ENCODE data around the gene ZNF14. TPM values are rescaled to one million over a fixed set of nuclear protein-coding genes. Genes with fewer than 3 reads are reported as not detected.

The ZNF14 gene
- total RNA-seq, 2 donors from 2014 or later = 5.3 to 6.7 TPM

DNA sequence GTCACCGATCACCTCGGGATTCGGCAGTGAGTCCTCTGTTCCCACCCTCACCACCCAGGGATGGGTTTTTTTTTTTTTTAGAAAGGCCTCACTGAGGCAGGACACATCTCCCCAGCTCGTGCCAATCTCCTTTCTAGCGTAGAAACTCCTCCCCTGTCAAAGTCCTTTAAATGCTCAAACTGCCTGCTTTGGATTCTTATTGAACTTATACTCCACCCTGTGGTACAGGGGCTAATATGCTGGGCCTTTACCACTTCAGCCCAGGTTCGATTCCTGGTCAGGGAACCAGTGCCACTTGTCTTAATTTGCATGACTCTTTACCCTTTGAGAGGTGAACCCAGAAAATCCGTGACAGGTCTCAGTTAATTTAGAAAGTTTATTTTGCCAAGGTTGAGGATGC is 8.3 kb upstream of the ZNF14 start:
- WGBS, 2 donors = 75 to 76% methylated on average over 7 of the region's 7 CpGs
- intact Hi-C loops (cut with DNase I) = no loop called here
- Histone ChIP-seq H3K4me1 (no peaks in the 10 kb centered on the region), H3K27ac (no peak overlapping the region), H3K36me3 (replicated peaks in 1 of 2; ENCODE audit: insufficient read depth in 1 of 2, low read depth in 2 of 2) (no peaks in the 10 kb centered on the region), H3K27me3 (no peaks in the 10 kb centered on the region), H3K9me3 (no peaks in the 10 kb centered on the region), H3K4me3 (no peak overlapping the region)
- DNase-seq (no peak), ATAC-seq (no peak)
- TF ChIP-seq POLR2A (IDR thresholded peaks at IDR 0.05) = no peak
- TF ChIP-seq, protein P1, sequence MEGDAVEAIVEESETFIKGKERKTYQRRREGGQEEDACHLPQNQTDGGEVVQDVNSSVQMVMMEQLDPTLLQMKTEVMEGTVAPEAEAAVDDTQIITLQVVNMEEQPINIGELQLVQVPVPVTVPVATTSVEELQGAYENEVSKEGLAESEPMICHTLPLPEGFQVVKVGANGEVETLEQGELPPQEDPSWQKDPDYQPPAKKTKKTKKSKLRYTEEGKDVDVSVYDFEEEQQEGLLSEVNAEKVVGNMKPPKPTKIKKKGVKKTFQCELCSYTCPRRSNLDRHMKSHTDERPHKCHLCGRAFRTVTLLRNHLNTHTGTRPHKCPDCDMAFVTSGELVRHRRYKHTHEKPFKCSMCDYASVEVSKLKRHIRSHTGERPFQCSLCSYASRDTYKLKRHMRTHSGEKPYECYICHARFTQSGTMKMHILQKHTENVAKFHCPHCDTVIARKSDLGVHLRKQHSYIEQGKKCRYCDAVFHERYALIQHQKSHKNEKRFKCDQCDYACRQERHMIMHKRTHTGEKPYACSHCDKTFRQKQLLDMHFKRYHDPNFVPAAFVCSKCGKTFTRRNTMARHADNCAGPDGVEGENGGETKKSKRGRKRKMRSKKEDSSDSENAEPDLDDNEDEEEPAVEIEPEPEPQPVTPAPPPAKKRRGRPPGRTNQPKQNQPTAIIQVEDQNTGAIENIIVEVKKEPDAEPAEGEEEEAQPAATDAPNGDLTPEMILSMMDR (IDR thresholded peaks at IDR 0.05) = no peak

DNA sequence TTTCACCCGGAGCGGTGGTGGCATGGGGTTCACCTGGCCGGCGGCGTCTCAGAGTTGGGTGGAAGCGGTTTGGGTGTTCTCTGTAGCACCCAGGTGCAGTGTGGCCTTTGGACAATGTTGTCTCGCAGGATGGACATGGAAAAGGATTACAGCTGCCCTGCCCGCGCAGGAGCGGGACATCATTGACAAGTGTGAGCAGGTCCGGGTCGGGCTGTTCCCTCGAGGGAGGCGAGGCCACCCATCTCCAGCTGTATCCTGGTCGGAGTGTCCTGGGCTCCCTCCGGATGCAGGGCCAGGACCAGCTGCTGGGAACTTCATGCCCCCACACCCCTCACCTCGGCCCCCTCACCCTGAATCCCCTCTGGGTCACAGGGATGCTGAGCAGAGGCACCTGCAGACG is 7.8 kb upstream of the ZNF14 start:
- no peak overlapping the region for H3K4me3 ChIP-seq
- no peaks in the 10 kb centered on the region for H3K27me3 ChIP-seq
- no peak for ATAC-seq
- WGBS, 2 donors = 89 to 91% methylated on average over 12 to 13 of the region's 18 CpGs
- H3K36me3 ChIP-seq (replicated peaks in 1 of 2; ENCODE audit: insufficient read depth in 1 of 2, low read depth in 2 of 2) = no peaks in the 10 kb centered on the region
- no peaks in the 10 kb centered on the region for H3K9me3 ChIP-seq
- H3K4me1 ChIP-seq = no peaks in the 10 kb centered on the region
- no peak for TF ChIP-seq POLR2A (IDR thresholded peaks at IDR 0.05)
- TF ChIP-seq, protein P1 (IDR thresholded peaks at IDR 0.05) = no peak
- no peak for DNase-seq
- no peak overlapping the region for H3K27ac ChIP-seq
- intact Hi-C loops (cut with DNase I) = no loop called here

DNA sequence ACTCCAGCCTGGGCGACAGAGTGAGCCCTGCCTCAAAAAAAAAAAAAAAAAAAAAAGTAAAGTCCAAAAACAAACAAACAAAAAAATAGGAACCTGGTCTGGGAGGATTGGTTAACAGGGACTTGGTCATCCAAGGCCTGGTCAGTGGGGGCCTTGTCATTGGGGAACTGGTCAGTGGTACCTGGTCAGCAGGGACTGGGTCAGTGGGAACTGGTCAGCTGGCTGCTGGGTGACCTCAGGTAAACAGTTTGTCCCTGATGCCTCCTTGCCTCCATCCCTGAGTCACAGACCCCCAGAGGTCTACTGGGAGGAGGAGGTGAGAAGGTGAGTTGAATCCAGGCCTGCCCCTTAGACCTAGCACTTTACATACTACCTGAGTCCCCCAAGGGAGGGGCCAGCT is 5.7 kb upstream of the ZNF14 start:
- no peak for DNase-seq
- H3K36me3 ChIP-seq (replicated peaks in 1 of 2; ENCODE audit: insufficient read depth in 1 of 2, low read depth in 2 of 2) = no peaks in the 10 kb centered on the region
- intact Hi-C loops (cut with DNase I) = no loop called here
- ATAC-seq = no peak
- no peaks in the 10 kb centered on the region for H3K9me3 ChIP-seq
- peaks cover 2% of the 10 kb centered on the region for H3K4me1 ChIP-seq
- no peak for TF ChIP-seq POLR2A (IDR thresholded peaks at IDR 0.05)
- TF ChIP-seq, protein P1 (IDR thresholded peaks at IDR 0.05) = no peak
- 75 to 89% methylated on average over 1 of the region's 1 CpG for WGBS, 2 donors
- no peaks in the 10 kb centered on the region for H3K27me3 ChIP-seq
- no peak overlapping the region for H3K4me3 ChIP-seq
- H3K27ac ChIP-seq = no peak overlapping the region

DNA sequence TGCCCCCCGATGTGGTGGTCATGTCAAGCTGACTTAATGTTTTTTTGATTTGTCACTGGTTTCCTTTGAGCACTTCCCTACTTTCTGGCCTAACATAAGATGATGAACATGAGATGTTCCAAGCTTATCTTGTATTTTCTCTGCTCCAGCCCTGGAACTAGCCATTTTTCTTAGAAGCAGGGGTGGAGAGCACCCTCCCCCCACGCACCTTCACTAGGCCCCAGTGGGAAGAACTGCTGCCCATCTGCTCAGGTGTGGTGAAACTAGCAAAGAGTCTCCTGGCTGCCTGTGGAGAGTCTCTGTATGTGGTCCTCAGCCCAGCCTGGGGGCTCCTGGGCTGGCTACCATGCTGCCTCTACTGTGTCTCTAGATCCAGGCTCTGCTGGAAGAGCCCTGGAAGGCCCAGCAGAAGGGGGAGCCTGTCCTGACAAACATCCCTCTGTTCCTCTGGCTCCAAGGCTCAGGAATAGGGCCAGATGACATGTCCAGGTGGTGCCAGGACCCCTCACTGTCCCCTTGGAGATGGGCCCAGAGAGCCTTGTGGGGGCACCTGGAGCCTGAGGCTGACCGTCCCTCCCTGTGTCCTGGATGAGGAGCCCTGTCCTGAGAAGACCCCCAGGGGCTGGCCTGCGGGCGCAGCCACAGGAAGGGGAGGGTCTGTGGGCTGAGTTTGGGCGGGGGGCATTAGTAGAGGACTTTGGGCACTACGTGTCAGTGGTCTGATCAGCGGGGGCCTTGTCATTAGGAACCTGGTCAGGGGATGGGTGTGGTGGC is 4.8 kb upstream of the ZNF14 start:
- WGBS, 2 donors = 47 to 80% methylated on average over 2 to 8 of the region's 8 CpGs
- H3K4me1 ChIP-seq = peaks cover 6% of the 10 kb centered on the region
- H3K27ac ChIP-seq = no peak overlapping the region
- TF ChIP-seq POLR2A (IDR thresholded peaks at IDR 0.05) = no peak
- TF ChIP-seq, protein P1 (IDR thresholded peaks at IDR 0.05) = no peak
- ATAC-seq = no peak
- H3K9me3 ChIP-seq = no peaks in the 10 kb centered on the region
- intact Hi-C loops (cut with DNase I) = no loop called here
- no peak for DNase-seq
- no peaks in the 10 kb centered on the region for H3K36me3 ChIP-seq (replicated peaks in 1 of 2; ENCODE audit: insufficient read depth in 1 of 2, low read depth in 2 of 2)
- no peak overlapping the region for H3K4me3 ChIP-seq
- no peaks in the 10 kb centered on the region for H3K27me3 ChIP-seq

DNA sequence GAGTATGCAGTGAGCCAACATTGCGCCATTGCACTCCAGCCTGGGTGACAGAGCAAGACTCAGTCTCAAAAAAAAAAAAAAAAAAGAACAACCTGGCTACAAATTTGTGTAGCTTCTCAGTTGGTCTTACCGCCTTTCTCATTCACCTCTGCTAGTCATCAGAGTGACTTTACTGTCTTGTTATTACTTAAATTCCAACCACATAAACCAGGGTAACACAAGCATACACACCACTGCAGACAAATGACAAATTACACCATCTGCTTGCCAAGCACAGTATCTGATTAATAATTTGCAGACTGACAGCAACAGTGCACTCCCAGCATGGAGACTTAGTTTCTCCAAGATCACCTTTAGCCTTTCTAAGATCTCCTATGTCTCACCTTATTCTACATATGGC is 11.0 kb downstream of the ZNF14 start:
- no peaks in the 10 kb centered on the region for H3K27me3 ChIP-seq
- no peak for DNase-seq
- no peaks in the 10 kb centered on the region for H3K36me3 ChIP-seq (replicated peaks in 1 of 2; ENCODE audit: insufficient read depth in 1 of 2, low read depth in 2 of 2)
- TF ChIP-seq, protein P1 (IDR thresholded peaks at IDR 0.05) = no peak
- no peak for TF ChIP-seq POLR2A (IDR thresholded peaks at IDR 0.05)
- H3K27ac ChIP-seq = no peak overlapping the region
- no peak for ATAC-seq
- no peaks in the 10 kb centered on the region for H3K4me1 ChIP-seq
- WGBS, 2 donors = 98 to 100% methylated on average over 2 of the region's 2 CpGs
- intact Hi-C loops (cut with DNase I) = no loop called here
- H3K9me3 ChIP-seq = peaks cover 0 to 48% (median 0%) of the 10 kb centered on the region in 3 donors
- H3K4me3 ChIP-seq = no peak overlapping the region
